ENCODE data around the gene HAGHL. TPM values are rescaled to one million over a fixed set of nuclear protein-coding genes. Genes with fewer than 3 reads are reported as not detected.

HAGHL gene
- total RNA-seq, 1 experiment from 2014 or later, result 2.5 TPM

DNA sequence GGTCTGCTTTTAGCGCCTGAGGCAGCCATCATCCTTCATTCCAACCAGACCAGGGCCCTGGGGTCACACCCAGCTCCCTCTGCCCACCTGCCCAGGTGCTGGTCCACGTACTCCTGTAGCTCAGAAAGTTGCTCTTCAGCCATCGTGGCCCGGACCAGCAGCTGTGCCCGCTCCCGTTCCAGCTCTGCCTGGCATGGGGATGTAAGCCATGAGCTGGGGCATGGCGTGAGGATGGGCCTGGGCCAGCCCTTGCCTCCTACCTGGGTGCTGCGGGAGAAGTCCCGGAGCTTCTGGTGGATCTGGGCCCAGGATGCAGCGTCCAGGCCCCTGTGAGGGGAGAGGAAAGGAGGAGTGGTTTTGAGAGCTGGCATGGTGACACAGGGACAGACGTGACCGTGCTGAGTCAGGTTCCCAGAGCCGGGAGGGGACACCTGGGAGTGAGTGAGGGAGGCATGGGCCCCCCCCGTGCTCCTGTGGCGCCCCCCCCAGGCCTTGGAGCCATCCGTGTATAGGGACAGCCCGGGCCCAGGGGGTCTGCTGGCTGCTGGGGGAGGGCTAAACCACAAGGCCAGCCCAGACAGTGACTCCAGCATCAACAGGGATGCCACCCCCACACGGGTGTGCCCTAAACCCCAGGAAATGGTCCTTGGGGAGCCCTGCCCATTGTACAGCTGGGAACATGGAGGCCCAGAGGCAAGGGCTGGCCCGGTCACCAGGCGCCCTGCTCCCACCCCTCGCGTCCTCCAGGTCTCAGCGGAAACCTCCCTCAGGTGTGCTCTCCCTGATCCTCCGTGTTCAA is 3.9 kb upstream of the HAGHL start:
- no peaks in the 10 kb centered on the region for H3K9me3 ChIP-seq (ENCODE audit: low read depth, low read length, poor library complexity, severe bottlenecking)
- intact Hi-C loops (cut with micrococcal nuclease; ENCODE audit: unreplicated experiment), result no loop called here
- DNase-seq (ENCODE audit: low spot score), result no peak
- peaks cover 15% of the 10 kb centered on the region for H3K4me1 ChIP-seq (ENCODE audit: insufficient read depth, low read length, poor library complexity, severe bottlenecking)
- H3K27ac ChIP-seq (ENCODE audit: low read depth, low read length, poor library complexity, severe bottlenecking), result no peak overlapping the region
- CTCF ChIA-PET, result no interaction called here
- peaks cover 2% of the 10 kb centered on the region for H3K27me3 ChIP-seq (replicated peaks; ENCODE audit: insufficient read depth, low read depth, low read length, poor library complexity)
- TF ChIP-seq EZH2 (IDR thresholded peaks at IDR 0.05; ENCODE audit: borderline replicate concordance, low read depth, low read length, poor library complexity, severe bottlenecking), result no peak
- TF ChIP-seq, protein P1, sequence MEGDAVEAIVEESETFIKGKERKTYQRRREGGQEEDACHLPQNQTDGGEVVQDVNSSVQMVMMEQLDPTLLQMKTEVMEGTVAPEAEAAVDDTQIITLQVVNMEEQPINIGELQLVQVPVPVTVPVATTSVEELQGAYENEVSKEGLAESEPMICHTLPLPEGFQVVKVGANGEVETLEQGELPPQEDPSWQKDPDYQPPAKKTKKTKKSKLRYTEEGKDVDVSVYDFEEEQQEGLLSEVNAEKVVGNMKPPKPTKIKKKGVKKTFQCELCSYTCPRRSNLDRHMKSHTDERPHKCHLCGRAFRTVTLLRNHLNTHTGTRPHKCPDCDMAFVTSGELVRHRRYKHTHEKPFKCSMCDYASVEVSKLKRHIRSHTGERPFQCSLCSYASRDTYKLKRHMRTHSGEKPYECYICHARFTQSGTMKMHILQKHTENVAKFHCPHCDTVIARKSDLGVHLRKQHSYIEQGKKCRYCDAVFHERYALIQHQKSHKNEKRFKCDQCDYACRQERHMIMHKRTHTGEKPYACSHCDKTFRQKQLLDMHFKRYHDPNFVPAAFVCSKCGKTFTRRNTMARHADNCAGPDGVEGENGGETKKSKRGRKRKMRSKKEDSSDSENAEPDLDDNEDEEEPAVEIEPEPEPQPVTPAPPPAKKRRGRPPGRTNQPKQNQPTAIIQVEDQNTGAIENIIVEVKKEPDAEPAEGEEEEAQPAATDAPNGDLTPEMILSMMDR (conservative IDR thresholded peaks at IDR 0.05; ENCODE audit: low read depth, low read length), result no peak
- no peak overlapping the region for H3K4me3 ChIP-seq (ENCODE audit: low read depth, low read length, poor library complexity, severe bottlenecking)
- POLR2A ChIA-PET (ENCODE audit: low non-redundant PET), result interaction anchor here (0.5 kb wide), 1 partner anchor 1243 kb away, joined by 3 read pairs; no protein-coding TSS in a partner anchor
- H3K36me3 ChIP-seq (ENCODE audit: insufficient read depth, low read length, poor library complexity, severe bottlenecking), result no peaks in the 10 kb centered on the region
- BruUV-seq (replicated peaks), result no TSS peak

DNA sequence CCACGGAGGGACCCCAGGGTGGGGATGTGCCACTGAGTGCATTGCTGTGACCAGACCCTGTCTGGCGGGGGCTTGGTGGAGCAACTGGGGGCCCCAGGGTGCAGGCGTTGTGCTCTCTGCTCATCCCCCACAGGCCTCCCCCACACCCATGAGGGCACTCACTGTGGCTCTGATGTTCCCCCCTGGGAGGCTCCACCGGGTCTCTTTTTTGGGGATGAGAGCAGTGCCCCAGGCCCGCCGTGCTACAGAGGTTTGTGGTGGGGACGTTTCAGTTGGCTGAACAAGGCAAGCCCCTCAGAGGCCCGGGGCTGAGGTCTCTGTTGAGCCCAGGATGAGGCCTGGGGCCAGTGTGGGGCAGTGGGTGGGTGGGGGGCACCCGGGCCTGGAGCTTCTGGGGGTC is 3.2 kb upstream of the HAGHL start:
- Histone ChIP-seq H3K4me1 (ENCODE audit: insufficient read depth, low read length, poor library complexity, severe bottlenecking) (peaks cover 19% of the 10 kb centered on the region), H3K36me3 (ENCODE audit: insufficient read depth, low read length, poor library complexity, severe bottlenecking) (no peaks in the 10 kb centered on the region), H3K4me3 (ENCODE audit: low read depth, low read length, poor library complexity, severe bottlenecking) (no peak overlapping the region), H3K27me3 (replicated peaks; ENCODE audit: insufficient read depth, low read depth, low read length, poor library complexity) (no peaks in the 10 kb centered on the region), H3K27ac (ENCODE audit: low read depth, low read length, poor library complexity, severe bottlenecking) (no peak overlapping the region), H3K9me3 (ENCODE audit: low read depth, low read length, poor library complexity, severe bottlenecking) (no peaks in the 10 kb centered on the region)
- ChIA-PET CTCF (no interaction called here), POLR2A (ENCODE audit: low non-redundant PET) (interaction anchor here (0.5 kb wide), 1 partner anchor 1243 kb away, joined by 3 read pairs; no protein-coding TSS in a partner anchor)
- no TSS peak for BruUV-seq (replicated peaks)
- TF ChIP-seq EZH2 (IDR thresholded peaks at IDR 0.05; ENCODE audit: borderline replicate concordance, low read depth, low read length, poor library complexity, severe bottlenecking), result no peak
- TF ChIP-seq, protein P1 (conservative IDR thresholded peaks at IDR 0.05; ENCODE audit: low read depth, low read length), result no peak
- no peak for DNase-seq (ENCODE audit: low spot score)
- intact Hi-C loops (cut with micrococcal nuclease; ENCODE audit: unreplicated experiment), result no loop called here

- Histone ChIP-seq H3K9me3 (ENCODE audit: low read depth, low read length, poor library complexity, severe bottlenecking) (no peaks in the 10 kb centered on the region), H3K36me3 (ENCODE audit: insufficient read depth, low read length, poor library complexity, severe bottlenecking) (no peaks in the 10 kb centered on the region), H3K27me3 (replicated peaks; ENCODE audit: insufficient read depth, low read depth, low read length, poor library complexity) (no peaks in the 10 kb centered on the region), H3K4me3 (ENCODE audit: low read depth, low read length, poor library complexity, severe bottlenecking) (no peak overlapping the region), H3K4me1 (ENCODE audit: insufficient read depth, low read length, poor library complexity, severe bottlenecking) (peaks cover 19% of the 10 kb centered on the region), H3K27ac (ENCODE audit: low read depth, low read length, poor library complexity, severe bottlenecking) (no peak overlapping the region)
- POLR2A ChIA-PET (ENCODE audit: low non-redundant PET), result no interaction called here
- TF ChIP-seq, protein P1 (conservative IDR thresholded peaks at IDR 0.05; ENCODE audit: low read depth, low read length), result no peak
- TF ChIP-seq EZH2 (IDR thresholded peaks at IDR 0.05; ENCODE audit: borderline replicate concordance, low read depth, low read length, poor library complexity, severe bottlenecking), result no peak
- no peak for DNase-seq (ENCODE audit: low spot score)
- BruUV-seq (replicated peaks), result no TSS peak
- CTCF ChIA-PET, result interaction anchor here (0.6 kb wide), 1 partner anchor 29 kb away, joined by 3 read pairs; no protein-coding TSS in a partner anchor
- intact Hi-C loops (cut with micrococcal nuclease; ENCODE audit: unreplicated experiment), result no loop called here
These were observed 2.5 kb upstream of the HAGHL start for GRCh38 chr16:724188-725040.

Measured in A673 (cell line).